ENCODE data around the gene HDC. TPM values are rescaled to one million over a fixed set of nuclear protein-coding genes. Genes with fewer than 3 reads are reported as not detected.

The HDC gene
- total and polyA plus RNA-seq, 11 donors, result 0.18 to 0.97 (median 0.39) TPM; not detected in 3

GRCh38 chr15:50241684-50242450, 23.7 kb downstream of the HDC start:
- Histone ChIP-seq H3K27me3 (no peaks in the 10 kb centered on the region), H3K9me3 (no peaks in the 10 kb centered on the region), H3K27ac (no peak overlapping the region), H3K4me1 (peaks cover 0 to under 1% (median 0%) of the 10 kb centered on the region in 12 donors), H3K4me3 (no peak overlapping the region), H3K36me3 (no peaks in the 10 kb centered on the region)
- DNase-seq (no peak), ATAC-seq (no peak)
- WGBS, 4 donors, result 78 to 84% (median 81%) methylated on average over 5 of the region's 5 CpGs
- no peak for TF ChIP-seq POLR2A (IDR thresholded peaks at IDR 0.05)
- TF ChIP-seq, protein P1, sequence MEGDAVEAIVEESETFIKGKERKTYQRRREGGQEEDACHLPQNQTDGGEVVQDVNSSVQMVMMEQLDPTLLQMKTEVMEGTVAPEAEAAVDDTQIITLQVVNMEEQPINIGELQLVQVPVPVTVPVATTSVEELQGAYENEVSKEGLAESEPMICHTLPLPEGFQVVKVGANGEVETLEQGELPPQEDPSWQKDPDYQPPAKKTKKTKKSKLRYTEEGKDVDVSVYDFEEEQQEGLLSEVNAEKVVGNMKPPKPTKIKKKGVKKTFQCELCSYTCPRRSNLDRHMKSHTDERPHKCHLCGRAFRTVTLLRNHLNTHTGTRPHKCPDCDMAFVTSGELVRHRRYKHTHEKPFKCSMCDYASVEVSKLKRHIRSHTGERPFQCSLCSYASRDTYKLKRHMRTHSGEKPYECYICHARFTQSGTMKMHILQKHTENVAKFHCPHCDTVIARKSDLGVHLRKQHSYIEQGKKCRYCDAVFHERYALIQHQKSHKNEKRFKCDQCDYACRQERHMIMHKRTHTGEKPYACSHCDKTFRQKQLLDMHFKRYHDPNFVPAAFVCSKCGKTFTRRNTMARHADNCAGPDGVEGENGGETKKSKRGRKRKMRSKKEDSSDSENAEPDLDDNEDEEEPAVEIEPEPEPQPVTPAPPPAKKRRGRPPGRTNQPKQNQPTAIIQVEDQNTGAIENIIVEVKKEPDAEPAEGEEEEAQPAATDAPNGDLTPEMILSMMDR (IDR thresholded peaks at IDR 0.05), result no peak
- intact Hi-C loops (cut with DNase I), result no loop called here

- DNase-seq, result no peak
- intact Hi-C loops (cut with DNase I), result no loop called here
- no peaks in the 10 kb centered on the region for H3K9me3 ChIP-seq
- H3K27ac ChIP-seq, result no peak overlapping the region
- no peaks in the 10 kb centered on the region for H3K27me3 ChIP-seq
- TF ChIP-seq, protein P1 (IDR thresholded peaks at IDR 0.05), result no peak
- no peak for TF ChIP-seq POLR2A (IDR thresholded peaks at IDR 0.05)
- ATAC-seq, result no peak
- 77 to 88% (median 81%) methylated on average over 2 of the region's 2 CpGs for WGBS, 4 donors
- H3K4me1 ChIP-seq, result no peaks in the 10 kb centered on the region
- no peak overlapping the region for H3K4me3 ChIP-seq
- no peaks in the 10 kb centered on the region for H3K36me3 ChIP-seq
Measured at GRCh38 chr15:50238255-50238654, 27.3 kb downstream of the HDC start.

DNA sequence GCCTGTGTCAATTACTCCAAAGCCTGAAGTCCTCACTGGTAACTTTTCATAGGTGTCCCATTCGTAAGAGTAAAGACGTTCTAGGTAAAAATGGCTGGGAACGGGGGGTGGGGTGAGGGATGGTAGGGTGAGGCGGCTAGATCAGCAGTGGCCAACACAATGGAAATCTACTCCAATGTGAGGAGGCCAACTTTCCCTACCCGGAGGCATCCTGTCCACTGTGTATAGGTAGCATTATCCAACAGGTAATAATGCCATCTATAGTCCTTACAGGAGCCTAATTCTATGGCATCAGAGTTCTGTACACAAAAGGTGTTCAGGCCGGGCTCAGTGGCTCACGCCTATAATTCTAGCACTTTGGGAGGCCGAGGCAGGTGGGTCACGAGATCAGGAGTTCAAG, 29.1 kb downstream of the HDC start:
- no peaks in the 10 kb centered on the region for H3K9me3 ChIP-seq
- intact Hi-C loops (cut with DNase I), result no loop called here
- H3K36me3 ChIP-seq, result no peaks in the 10 kb centered on the region
- DNase-seq (no peak), ATAC-seq (no peak)
- H3K4me1 ChIP-seq, result no peaks in the 10 kb centered on the region
- no peak overlapping the region for H3K27ac ChIP-seq
- H3K27me3 ChIP-seq, result no peaks in the 10 kb centered on the region
- H3K4me3 ChIP-seq, result no peak overlapping the region
- 90 to 94% (median 92%) methylated on average over 9 of the region's 9 CpGs for WGBS, 4 donors
- TF ChIP-seq, protein P1 (IDR thresholded peaks at IDR 0.05), result no peak
- TF ChIP-seq POLR2A (IDR thresholded peaks at IDR 0.05), result no peak

- Histone ChIP-seq H3K27me3 (no peaks in the 10 kb centered on the region), H3K27ac (no peak overlapping the region), H3K4me3 (no peak overlapping the region), H3K36me3 (no peaks in the 10 kb centered on the region), H3K4me1 (no peaks in the 10 kb centered on the region), H3K9me3 (no peaks in the 10 kb centered on the region)
- TF ChIP-seq POLR2A (IDR thresholded peaks at IDR 0.05), result no peak
- TF ChIP-seq, protein P1 (IDR thresholded peaks at IDR 0.05), result no peak
- intact Hi-C loops (cut with DNase I), result no loop called here
- 71 to 89% (median 79%) methylated on average over 1 of the region's 1 CpG for WGBS, 4 donors
- DNase-seq, result no peak
- no peak for ATAC-seq
Measured at GRCh38 chr15:50235794-50236193, 29.7 kb downstream of the HDC start.

All from heart left ventricle (tissue), 16 donors.